GM12878 (cell line): Measurements from ENCODE around the gene MBOAT1. TPM values are rescaled to one million over a fixed set of nuclear protein-coding genes. Genes with fewer than 3 reads are reported as not detected.

ENCODE experiments used
- ATAC-seq: fragments of 200-7000 bp; cut with Tn5 transposase; 3 replicates; pipeline ENCODE4 v1.9.1; 2020; ENCODE audit warnings: mild to moderate bottlenecking, moderate library complexity
- BruUV-seq: library from RNA; stranded (reverse); fragments of 400-500 nt; replicated peaks from 2 replicates; lab custom pipeline; 2021; lab: Mats Ljungman, UMichigan
- CTCF ChIA-PET: fragments of 300-600 bp; sonication (Branson Sonifier 250); formaldehyde crosslinking; extraction: SDS; loops from one replicate; lab custom pipeline; 2021; ENCODE audit warnings: inconsistent platforms; lab: Yijun Ruan, JAX
- POLR2A ChIA-PET: fragments of 350-600 bp; formaldehyde crosslinking; extraction: SDS; loops from one replicate; lab custom pipeline; 2021; ENCODE audit warnings: inconsistent platforms; lab: Charles Lee
- RAD21 ChIA-PET: fragments of 300-600 bp; sonication (Branson Sonifier 250); formaldehyde crosslinking; loops from one replicate; lab custom pipeline; 2023; ENCODE audit warnings: antibody characterized with exemption; ENCODE audit not compliant: unreplicated experiment; lab: Charles Lee
- SMC1A ChIA-PET: fragments of 300-600 bp; sonication (Branson Sonifier 250); formaldehyde crosslinking; loops from one replicate; lab custom pipeline; 2023; ENCODE audit not compliant: unreplicated experiment, uncharacterized antibody; lab: Charles Lee
- DNase-seq: peaks from one replicate; pipeline ENCODE4 v3.0.0-alpha.2; 2011; ENCODE audit warnings: low read depth, low spot score
- FAIRE-seq: peaks from 3 replicates; lab custom pipeline; 2011; peaks lifted over from hg19 to GRCh38; lab: Jason Lieb, UNC
- H2AFZ ChIP-seq: 2 replicates; pipeline ENCODE4 v1.6.0; 2011; ENCODE audit warnings: low read depth, low read length, control low read depth; ENCODE audit not compliant: control insufficient read depth
- H3K27ac ChIP-seq: 2 replicates; pipeline ENCODE4 v1.5.1; 2011; ENCODE audit warnings: control low read depth; ENCODE audit not compliant: control insufficient read depth, insufficient read depth
- H3K27me3 ChIP-seq, 2 experiments: replicated peaks in 1 of 2; 2 replicates each; pipeline versions ENCODE4 v1.6.0 to v1.6.1; 2011; ENCODE audit warnings: low read length in 1 of 2; ENCODE audit not compliant: control insufficient read depth in 2 of 2, insufficient read depth in 2 of 2
- H3K36me3 ChIP-seq, 2 experiments: 2 replicates each; pipeline ENCODE4 v1.5.1; 2011; ENCODE audit warnings: low read length in 1 of 2; ENCODE audit not compliant: control insufficient read depth in 2 of 2, insufficient read depth in 2 of 2
- H3K4me1 ChIP-seq: 2 replicates; pipeline ENCODE4 v1.6.1; 2011; ENCODE audit warnings: mild to moderate bottlenecking, low read length, moderate library complexity, mixed read lengths; ENCODE audit not compliant: control insufficient read depth, insufficient read depth
- H3K4me2 ChIP-seq: 2 replicates; pipeline ENCODE4 v1.6.0; 2011; ENCODE audit warnings: control low read depth; ENCODE audit not compliant: control insufficient read depth, insufficient read depth
- H3K4me3 ChIP-seq: fragments of 200-600 bp; sonication (generic); 2 replicates; pipeline ENCODE4 v1.5.1; 2016
- H3K79me2 ChIP-seq: 2 replicates; pipeline ENCODE4 v1.6.0; 2011; ENCODE audit warnings: low read length; ENCODE audit not compliant: control insufficient read depth, insufficient read depth
- H3K9ac ChIP-seq: 2 replicates; pipeline ENCODE4 v1.8.0; 2011; ENCODE audit warnings: low read length, control low read depth, mixed read lengths; ENCODE audit not compliant: control insufficient read depth, insufficient read depth
- H3K9me3 ChIP-seq: replicated peaks from 3 replicates; pipeline ENCODE4 v1.5.1; 2011; ENCODE audit warnings: mild to moderate bottlenecking, low read length; ENCODE audit not compliant: control insufficient read depth, insufficient read depth
- H4K20me1 ChIP-seq: 2 replicates; pipeline ENCODE4 v1.6.0; 2011; ENCODE audit not compliant: control insufficient read depth, insufficient read depth
- EP300 ChIP-seq, 2 experiments: fragments of 150-350 bp in 1 of 2; IDR thresholded peaks; 2 replicates each; pipeline ENCODE4 v1.6.1; 2011 to 2012; ENCODE audit warnings: low read depth in 2 of 2, low read length in 2 of 2, borderline replicate concordance in 1 of 2, improper control_type of control experiment in 1 of 2, inconsistent platforms in 1 of 2; ENCODE audit not compliant: control insufficient read depth in 1 of 2
- HDAC6 ChIP-seq: fragments of 200-600 bp; sonication (generic); IDR thresholded peaks from one replicate; pipeline ENCODE4 v1.8.0; 2017; ENCODE audit warnings: antibody characterized with exemption; ENCODE audit not compliant: unreplicated experiment
- IRF3 ChIP-seq: fragments of 450-650 bp; IDR thresholded peaks from 2 replicates; pipeline ENCODE4 v1.6.1; 2014; ENCODE audit warnings: mild to moderate bottlenecking
- NR2C1 ChIP-seq: fragments of 450-650 bp; IDR thresholded peaks from 2 replicates; pipeline ENCODE4 v1.6.1; 2017; ENCODE audit warnings: antibody characterized with exemption, mild to moderate bottlenecking, moderate library complexity
- PBX3 ChIP-seq: IDR thresholded peaks from 2 replicates; pipeline ENCODE4 v1.6.1; 2011; ENCODE audit warnings: mild to moderate bottlenecking, low read depth, low read length, moderate library complexity; ENCODE audit not compliant: insufficient replicate concordance
- POLR2AphosphoS2 ChIP-seq: IDR thresholded peaks from 2 replicates; pipeline ENCODE4 v1.6.1; 2011; ENCODE audit warnings: low read depth, mild to moderate bottlenecking, low read length, improper control_type of control experiment, moderate library complexity
- RAD51 ChIP-seq: fragments of 450-650 bp; IDR thresholded peaks from 2 replicates; pipeline ENCODE4 v1.6.1; 2016; ENCODE audit warnings: moderate library complexity, mild to moderate bottlenecking, inconsistent platforms
- RCOR1 ChIP-seq: conservative IDR thresholded peaks from 2 replicates; pipeline ENCODE4 v1.6.1; 2012; ENCODE audit warnings: low read depth, low read length, improper control_type of control experiment
- SMAD1 ChIP-seq: fragments of 450-650 bp; IDR thresholded peaks from 2 replicates; pipeline ENCODE4 v1.6.1; 2018; ENCODE audit warnings: mild to moderate bottlenecking, low read depth; ENCODE audit not compliant: partially characterized antibody
- SMC3 ChIP-seq: IDR thresholded peaks from 2 replicates; pipeline ENCODE4 v1.6.1; 2011; ENCODE audit warnings: low read length, improper control_type of control experiment, borderline replicate concordance
- SPI1 ChIP-seq: IDR thresholded peaks from 2 replicates; pipeline ENCODE4 v1.6.1; 2011; ENCODE audit warnings: low read depth, mild to moderate bottlenecking, low read length, moderate library complexity, borderline replicate concordance; ENCODE audit not compliant: insufficient read depth
- STAT3 ChIP-seq: IDR thresholded peaks from 2 replicates; pipeline ENCODE4 v1.6.1; 2011; ENCODE audit warnings: low read depth, low read length, improper control_type of control experiment
- TCF12 ChIP-seq: IDR thresholded peaks from 2 replicates; pipeline ENCODE4 v1.6.1; 2011; ENCODE audit warnings: low read depth, mild to moderate bottlenecking, low read length
- ZNF24 ChIP-seq: fragments of 450-650 bp; IDR thresholded peaks from 2 replicates; pipeline ENCODE4 v1.6.1; 2017; ENCODE audit warnings: antibody characterized with exemption, mild to moderate bottlenecking
- WGBS: methylation state at CpG from one replicate; pipeline ENCODE4 v1.1.6; 2016; ENCODE audit warnings: low lambda C conversion rate; ENCODE audit not compliant: insufficient replicate concordance, insufficient coverage; ENCODE audit errors: missing lambda C conversion rate; 5-methylcytosine and 5-hydroxymethylcytosine counted together
- in situ Hi-C: fragments of 300-500 bp; cut with MboI; formaldehyde crosslinking; loops from 9 replicates; pipeline ENCODE4 v1.14.3; 2018; ENCODE audit warnings: mixed read lengths
- intact Hi-C: fragments of 100-400 bp; cut with micrococcal nuclease; formaldehyde crosslinking; loops from one replicate; pipeline ENCODE4 v1.14.2; 2022; ENCODE audit not compliant: unreplicated experiment
- polyA plus RNA-seq, 11 experiments: library from polyadenylated mRNA; depleted of rRNA in 4 of 11; unstranded in 6 of 11; stranded (reverse) in 5 of 11; fragments of >200 nt; fragmentation: Nextera tagmentation in 4 of 11; fragmentation: Illumina TruSeq in 1 of 11; extraction: Ambion mirVana in 4 of 11; extraction: Trizol in 1 of 11; gene quantifications; 1 replicate in 1 of 11; 2 replicates in 10 of 11; pipeline versions ENCODE4 v1.2.1 to v1.2.3, GENCODE V29; 2011 to 2016; ENCODE audit warnings: inconsistent platforms in 2 of 11, missing spikeins in 2 of 11, low read depth in 1 of 11
- total RNA-seq, 4 experiments: library from RNA; depleted of rRNA in 3 of 4; stranded (reverse); fragments of >200 nt in 3 of 4; fragmentation: Illumina TruSeq in 1 of 4; extraction: Trizol in 1 of 4; gene quantifications; 2 replicates each; pipeline versions ENCODE4 v1.2.1 to v1.2.3, GENCODE V29; 2013 to 2021

The MBOAT1 gene
- total and polyA plus RNA-seq, 10 of the 15 experiments (the other 5 are each of a cell fraction or from before 2014, with no cell fraction given) = 0.39 to 21.0 (median 11.6) TPM

GRCh38 chr6:20170455-20171148 lies 41.7 kb downstream of the MBOAT1 start:
- no peaks in the 10 kb centered on the region; the same call in 1 of the 2 replicates for H3K79me2 ChIP-seq
- intact Hi-C loops = no loop called here
- CTCF ChIA-PET = interaction anchor here (0.8 to 1.2 kb wide), 2 partner anchors 12 to 44 kb away, joined by 3 to 5 read pairs; no protein-coding TSS in a partner anchor
- no peak overlapping the region for H3K27ac ChIP-seq
- TF ChIP-seq IRF3 (no peak), RCOR1 (no peak), ZNF24 (peak; percentile 93)
- TF ChIP-seq, all 136 proteins: peak for 1
- H3K27me3 ChIP-seq = no peaks in the 10 kb centered on the region
- no peaks in the 10 kb centered on the region for H4K20me1 ChIP-seq
- POLR2A ChIA-PET = interaction anchor here (1.3 kb wide), 1 partner anchor 28 kb away, joined by 3 read pairs; no protein-coding TSS in a partner anchor
- no peak overlapping the region for H3K9ac ChIP-seq
- in situ Hi-C loops = no loop called here
- no peak overlapping the region for H3K4me2 ChIP-seq
- DNase-seq (no peak), FAIRE-seq (no peak), ATAC-seq (no peak)
- H3K36me3 ChIP-seq = peaks cover 3 to 4% of the 10 kb centered on the region in 2 experiments; a peak in 3 of 4 replicates
- H3K4me1 ChIP-seq = peaks cover 11% of the 10 kb centered on the region
- no peak overlapping the region for H3K4me3 ChIP-seq
- H3K9me3 ChIP-seq = no peaks in the 10 kb centered on the region; the same call in 2 of the 3 replicates
- 99% methylated on average over 4 of the region's 4 CpGs for WGBS
- H2AFZ ChIP-seq = no peak overlapping the region
- RAD21 ChIA-PET = no interaction called here
- SMC1A ChIA-PET = interaction anchor here (1.3 kb wide), 1 partner anchor 8 kb away, joined by 3 read pairs; no protein-coding TSS in a partner anchor
- no TSS peak for BruUV-seq

- H3K79me2 ChIP-seq = no peaks in the 10 kb centered on the region; the same call in 1 of the 2 replicates
- POLR2A ChIA-PET = interaction anchor here (1.1 to 1.3 kb wide), 2 partner anchors 9 to 29 kb away, joined by 3 read pairs; no protein-coding TSS in a partner anchor
- in situ Hi-C loops = no loop called here
- H3K4me2 ChIP-seq = no peak overlapping the region
- ATAC-seq (no peak), DNase-seq (no peak), FAIRE-seq (no peak)
- H3K27me3 ChIP-seq = no peaks in the 10 kb centered on the region
- H4K20me1 ChIP-seq = no peaks in the 10 kb centered on the region
- H3K9me3 ChIP-seq = no peaks in the 10 kb centered on the region; the same call in 2 of the 3 replicates
- H3K4me3 ChIP-seq = no peak overlapping the region
- WGBS = 85% methylated on average over 2 of the region's 2 CpGs
- SMC1A ChIA-PET = interaction anchor here (1.0 to 1.3 kb wide), 2 partner anchors 9 to 11 kb away, joined by 3 read pairs; no protein-coding TSS in a partner anchor
- no peak overlapping the region for H2AFZ ChIP-seq
- H3K4me1 ChIP-seq = peaks cover 11% of the 10 kb centered on the region
- peaks cover 3 to 4% of the 10 kb centered on the region in 2 experiments; a peak in 3 of 4 replicates for H3K36me3 ChIP-seq
- intact Hi-C loops = no loop called here
- CTCF ChIA-PET = interaction anchor here (1.2 kb wide), 2 partner anchors 42 to 43 kb away, joined by 4 to 5 read pairs; no protein-coding TSS in a partner anchor
- H3K27ac ChIP-seq = no peak overlapping the region
- BruUV-seq = no TSS peak
- H3K9ac ChIP-seq = no peak overlapping the region
- RAD21 ChIA-PET = no interaction called here
- TF ChIP-seq EP300 (IDR thresholded peaks at IDR 0.05; ENCODE audit: borderline replicate concordance in 1 of 2, control insufficient read depth in 1 of 2, low read depth in 2 of 2, low read length in 2 of 2) = no peak
- no peak for TF ChIP-seq TCF12
- TF ChIP-seq PBX3 = no peak
- TF ChIP-seq SMAD1 = no peak
- TF ChIP-seq HDAC6 = no peak
- TF ChIP-seq POLR2AphosphoS2 = no peak
- TF ChIP-seq NR2C1 = no peak
- no peak for TF ChIP-seq SMC3
- no peak for TF ChIP-seq RAD51
- TF ChIP-seq SPI1 = no peak
- no peak for TF ChIP-seq STAT3
Measured at GRCh38 chr6:20169786-20170185, 42.5 kb downstream of the MBOAT1 start.
